ENCODE measurements around the gene ARHGEF25.
"Not testable (repeated sequence)": the region's sequence is repeated elsewhere in the genome, so short reads cannot be mapped to it uniquely, and the experiment has no call there.

ARHGEF25 gene

GRCh38 chr12:57586128-57586527 is 25.1 kb upstream of the ARHGEF25 start:
- no peak for DNase-seq

GRCh38 chr12:57586832-57587429 is 24.3 kb upstream of the ARHGEF25 start:
- DNase-seq, result no peak

- not testable (repeated sequence) for DNase-seq
These were observed 22.2 kb upstream of the ARHGEF25 start for GRCh38 chr12:57588951-57589610.

DNA sequence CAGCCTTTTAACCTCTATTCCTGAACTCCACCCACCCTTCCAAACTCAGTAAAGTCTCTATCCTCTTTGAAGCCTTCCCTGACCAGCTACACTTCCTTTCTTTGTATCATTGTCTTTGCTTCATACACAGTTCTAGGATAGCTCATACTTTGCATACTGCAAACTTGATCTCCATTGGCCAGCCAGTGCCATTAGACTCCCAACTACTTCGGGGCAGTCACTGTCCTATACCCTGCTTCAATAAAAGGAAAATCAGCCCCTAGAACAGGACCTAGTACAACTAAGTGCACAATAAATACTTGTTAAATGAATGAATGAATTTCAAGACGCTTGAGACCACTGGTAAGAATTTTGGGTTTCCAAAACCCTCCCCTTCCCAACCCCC is 20.8 kb upstream of the ARHGEF25 start:
- DNase-seq, result no peak

GRCh38 chr12:57590864-57591781 is 20.1 kb upstream of the ARHGEF25 start, which contains the start of gene PIP4K2C:
Gene PIP4K2C (plus strand): TSS chr12:57591192. CDS start chr12:57591290, 98 bp downstream.
- DNase-seq, result peak; percentile 87

DNA sequence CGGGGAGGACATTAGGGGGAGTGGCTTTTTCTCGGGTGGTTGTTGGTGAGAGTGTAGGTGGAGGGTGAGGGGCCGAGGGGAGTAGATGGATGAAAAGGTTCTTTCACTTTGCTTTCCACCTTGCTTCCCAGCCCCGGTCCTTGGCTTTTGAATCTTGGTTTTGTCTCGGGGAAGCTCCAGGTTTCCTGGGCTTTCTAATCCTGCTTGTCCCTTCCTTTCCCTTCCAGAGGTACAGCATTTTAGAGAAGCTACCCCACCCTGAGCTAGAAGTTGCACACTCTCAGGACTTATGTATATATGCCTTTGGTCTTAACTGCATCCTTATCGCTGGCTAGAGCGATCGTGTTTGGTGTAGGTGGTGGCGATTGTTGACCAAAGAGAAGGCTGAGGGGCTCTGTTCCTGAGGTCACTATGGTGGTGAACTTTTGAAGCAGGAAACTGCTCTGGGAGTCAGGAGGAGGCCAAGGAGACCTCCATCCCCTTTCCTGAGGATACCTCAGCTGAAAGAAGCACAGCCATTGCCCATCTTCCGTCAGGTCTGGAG is 19.4 kb upstream of the ARHGEF25 start:
- no peak for DNase-seq

- no peak for DNase-seq
These were observed 18.6 kb upstream of the ARHGEF25 start for GRCh38 chr12:57592551-57593165.

- no peak for DNase-seq
These were observed 18.0 kb upstream of the ARHGEF25 start for GRCh38 chr12:57593187-57593586.

GRCh38 chr12:57600395-57600794 is 10.8 kb upstream of the ARHGEF25 start:
- DNase-seq, result no peak

- DNase-seq, result no peak
These were observed 8.7 kb upstream of the ARHGEF25 start for GRCh38 chr12:57602544-57602943.

DNA sequence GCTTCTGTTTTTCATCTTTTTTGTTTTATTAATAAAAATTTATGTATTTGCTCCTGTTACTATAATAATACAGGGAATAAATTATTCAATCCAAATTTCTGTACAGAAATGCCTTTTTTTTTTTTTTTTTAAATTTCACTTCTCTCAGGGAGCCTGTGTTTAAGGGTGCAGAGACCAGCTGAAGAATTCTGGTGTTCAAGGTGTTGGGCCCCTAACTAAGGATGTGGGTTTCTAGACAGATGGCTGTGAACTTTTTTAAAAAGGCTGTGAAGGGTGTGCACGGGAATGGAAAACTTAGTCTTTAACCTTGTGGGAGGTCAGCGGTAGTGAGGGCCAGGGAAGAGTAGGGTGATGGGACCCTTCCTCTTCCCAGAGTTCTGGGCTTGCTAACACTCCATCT is 7.9 kb upstream of the ARHGEF25 start:
- peak; percentile 26 for DNase-seq

DNA sequence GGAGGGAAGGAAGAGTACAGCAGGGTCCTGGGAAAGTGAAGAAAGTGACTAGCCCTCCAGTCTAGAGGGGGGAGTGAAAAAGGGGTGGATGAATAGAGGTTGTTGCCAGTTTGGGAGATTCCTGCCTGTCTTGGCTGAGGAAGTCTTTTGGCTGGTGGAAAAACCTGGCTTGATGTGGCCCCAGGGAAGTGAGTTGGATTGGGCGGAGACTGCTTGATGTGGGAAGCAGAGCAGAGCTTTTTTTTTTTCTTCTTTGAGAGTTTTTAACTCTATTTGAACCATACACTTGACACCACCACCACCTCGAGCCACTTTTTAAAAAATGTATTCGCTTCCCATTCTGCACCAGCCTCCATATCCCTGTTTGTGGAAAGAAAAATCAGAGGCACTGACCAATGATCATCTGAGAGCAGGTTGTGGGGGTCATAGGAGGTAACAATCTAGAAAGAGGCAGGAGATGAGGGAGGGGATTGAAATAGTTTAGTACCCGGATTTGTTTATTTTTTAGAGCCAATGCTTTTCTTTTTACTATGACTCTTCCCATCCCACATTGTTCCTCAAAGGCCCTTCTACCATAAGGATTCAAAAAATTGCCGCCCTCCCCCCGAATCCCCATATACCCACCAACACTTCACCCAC is 7.3 kb upstream of the ARHGEF25 start:
- no peak for DNase-seq

GRCh38 chr12:57604454-57604991 is 6.7 kb upstream of the ARHGEF25 start, which contains the start of gene DTX3:
Gene DTX3 (plus strand): TSS chr12:57604824. CDS start chr12:57606518, 1,694 bp downstream.
- peak; percentile 49 for DNase-seq

- DNase-seq, result no peak
These were observed 6.0 kb upstream of the ARHGEF25 start for GRCh38 chr12:57604992-57605810.

- DNase-seq, result no peak
These were observed 5.4 kb upstream of the ARHGEF25 start for GRCh38 chr12:57605811-57606311.

- no peak for DNase-seq
These were observed 4.8 kb upstream of the ARHGEF25 start for GRCh38 chr12:57606399-57606798.

DNA sequence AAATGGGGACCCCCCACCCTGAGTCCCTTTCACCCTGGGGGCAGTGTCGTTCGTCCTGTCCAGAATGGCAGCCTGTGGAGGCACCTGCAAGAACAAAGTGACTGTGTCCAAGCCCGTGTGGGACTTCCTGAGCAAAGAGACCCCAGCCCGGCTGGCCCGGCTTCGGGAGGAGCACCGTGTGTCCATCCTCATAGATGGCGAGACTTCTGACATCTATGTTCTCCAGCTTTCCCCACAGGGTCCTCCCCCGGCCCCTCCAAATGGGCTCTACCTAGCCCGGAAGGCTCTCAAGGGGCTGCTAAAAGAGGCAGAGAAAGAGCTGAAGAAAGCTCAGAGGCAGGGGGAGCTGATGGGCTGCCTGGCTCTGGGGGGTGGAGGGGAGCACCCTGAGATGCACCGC is 4.4 kb upstream of the ARHGEF25 start:
- DNase-seq, result no peak

DNA sequence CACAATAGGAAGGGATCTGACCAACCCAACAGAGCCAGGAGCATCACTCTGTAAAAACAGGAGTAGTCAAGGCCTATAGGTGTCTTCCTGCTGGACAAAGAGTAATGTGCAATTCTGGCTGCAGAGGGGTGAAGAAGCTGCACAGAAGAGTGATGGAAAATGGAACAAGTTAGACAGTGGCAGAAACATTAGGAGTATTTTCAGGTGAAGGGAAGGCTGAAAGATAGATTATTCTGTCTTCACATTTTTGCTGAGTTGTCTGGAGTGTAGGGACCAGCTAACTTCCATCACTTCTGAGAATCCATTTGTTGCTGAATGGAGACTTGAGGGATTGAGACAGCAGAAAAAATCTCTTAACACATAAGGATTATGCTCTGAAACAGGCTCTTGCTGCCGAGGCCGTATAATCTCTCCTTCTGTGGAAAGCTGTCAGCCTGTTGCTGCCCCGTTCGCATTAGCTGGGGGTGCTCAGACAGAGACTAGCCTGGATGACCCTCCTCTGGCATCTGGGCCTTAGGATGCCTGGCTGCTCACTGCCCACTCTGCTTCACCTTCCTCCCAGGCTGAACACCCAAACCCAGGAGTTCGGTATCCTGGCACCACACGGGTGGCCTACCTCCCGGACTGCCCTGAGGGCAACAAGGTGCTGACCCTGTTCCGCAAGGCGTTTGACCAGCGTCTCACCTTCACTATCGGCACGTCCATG is 3.1 kb upstream of the ARHGEF25 start:
- DNase-seq, result no peak

GRCh38 chr12:57609101-57609780 is 2.0 kb upstream of the ARHGEF25 start:
- no peak for DNase-seq

Measured in CD4-positive, alpha-beta T cell treated with Interleukin-17A for 1 hour (primary cell).